GM21717 (cell line): ENCODE data around the gene CDCP1.
"Not testable (repeated sequence)": the region's sequence is repeated elsewhere in the genome, so short reads cannot be mapped to it uniquely, and the experiment has no call there.

Source experiments
- ATAC-seq: cut with Tn5 transposase; IDR thresholded peaks from one replicate; pipeline ENCODE4 v1.9.1; 2021; ENCODE audit warnings: mild to moderate bottlenecking, moderate library complexity; ENCODE audit not compliant: unreplicated experiment

Gene CDCP1

GRCh38 chr3:45088543-45089358, 57.4 kb downstream of the CDCP1 start:
- ATAC-seq = no peak

DNA sequence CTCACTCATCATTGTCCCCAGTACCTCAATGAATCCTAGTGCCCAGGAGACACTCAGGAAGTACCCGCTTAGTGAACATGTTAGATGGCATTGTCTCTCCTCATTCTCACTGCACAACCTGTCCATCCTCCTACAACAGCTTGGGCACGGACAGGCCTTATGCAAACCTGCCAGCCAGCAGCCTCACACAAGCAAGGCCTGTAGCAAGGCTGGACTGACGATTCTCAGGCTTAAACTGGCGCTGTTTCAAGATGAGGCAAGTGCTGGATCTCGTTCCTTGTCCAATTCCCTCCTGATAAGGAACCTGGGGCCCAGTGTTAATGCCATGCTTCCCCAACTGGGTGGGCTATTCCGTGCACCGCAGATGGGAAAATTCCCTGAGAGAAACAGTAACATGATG, 59.0 kb downstream of the CDCP1 start:
- ATAC-seq = no peak

DNA sequence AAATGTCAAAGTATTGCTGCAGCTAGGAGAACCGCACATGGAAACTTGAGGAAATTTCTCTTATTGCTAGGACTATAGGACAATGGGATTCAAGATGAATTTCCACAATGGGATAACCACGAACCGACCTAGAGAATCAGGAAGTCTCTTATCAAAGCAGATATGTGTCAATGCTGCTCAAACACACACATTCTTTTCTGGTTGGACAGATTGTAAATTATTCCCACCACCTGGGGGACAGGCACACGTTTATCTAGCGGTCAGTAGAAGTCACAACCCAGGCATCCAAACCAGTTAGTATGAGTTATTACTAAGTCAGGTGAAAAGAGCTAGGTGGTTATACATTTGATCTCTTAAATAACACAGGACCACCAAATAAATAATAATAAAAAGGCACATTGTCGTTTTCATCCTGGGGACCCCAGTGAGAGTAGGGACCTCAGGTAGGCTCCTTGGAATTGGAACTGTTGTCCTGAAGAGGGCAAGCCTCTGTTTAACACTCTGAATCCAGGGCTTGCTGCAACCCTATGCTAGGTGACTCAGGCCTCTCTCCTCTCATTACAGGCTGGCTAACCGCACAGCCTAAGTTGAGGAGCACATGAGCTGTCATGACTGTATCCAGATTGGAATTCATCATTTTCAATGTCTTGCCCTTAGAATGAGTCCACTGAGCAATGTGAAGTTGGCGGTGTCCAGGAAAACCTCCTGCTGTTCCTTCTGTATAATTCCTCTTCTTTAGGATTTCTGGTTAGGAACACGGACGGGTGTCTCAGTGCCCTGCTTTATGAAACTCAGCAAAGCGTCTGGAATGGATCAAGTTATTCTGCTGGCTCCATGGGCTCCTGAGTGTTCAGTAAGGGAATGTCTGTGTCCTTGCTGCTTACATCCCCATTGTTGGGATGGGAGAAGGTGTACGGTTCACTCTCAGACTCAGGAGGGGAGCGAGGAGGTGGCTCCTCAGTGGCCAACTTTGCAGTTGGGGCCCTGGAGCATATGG, 61.1 kb downstream of the CDCP1 start:
- no peak for ATAC-seq

GRCh38 chr3:45084361-45084760, 61.8 kb downstream of the CDCP1 start:
- no peak for ATAC-seq

- no peak for ATAC-seq
Measured at GRCh38 chr3:45083023-45083422, 63.2 kb downstream of the CDCP1 start.

GRCh38 chr3:45082142-45082538, 64.0 kb downstream of the CDCP1 start:
- ATAC-seq = no peak

DNA sequence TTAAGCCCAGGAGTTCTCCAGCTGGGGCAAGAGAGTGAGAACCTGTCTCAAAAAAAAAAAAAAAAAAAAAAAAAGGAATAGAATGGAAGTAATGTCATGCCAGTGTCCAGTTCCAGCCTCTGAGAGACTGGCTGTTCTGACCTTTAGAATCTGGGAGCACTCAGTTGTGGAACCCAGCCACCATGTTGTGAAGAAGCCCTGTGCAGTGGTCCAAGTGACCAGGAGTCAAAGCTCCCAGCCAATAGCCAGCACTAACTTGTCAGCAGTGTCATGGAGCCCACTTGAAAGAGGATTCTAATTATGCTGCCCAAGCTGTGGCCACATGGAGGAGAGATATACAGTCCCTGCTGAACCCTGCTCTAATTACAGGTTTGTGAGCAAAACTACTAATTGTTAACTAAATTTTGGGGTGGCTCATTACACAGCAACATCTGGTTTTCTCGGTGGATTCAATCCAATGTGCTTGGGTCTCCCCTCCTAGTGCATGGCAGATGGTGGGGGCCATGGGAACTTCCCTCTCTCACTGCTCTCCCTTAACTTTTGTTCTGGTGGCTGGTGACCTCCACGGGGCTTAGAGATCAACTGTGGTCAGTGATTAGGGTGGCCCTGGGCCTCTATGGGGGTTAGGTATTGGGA, 64.6 kb downstream of the CDCP1 start:
- no peak for ATAC-seq

DNA sequence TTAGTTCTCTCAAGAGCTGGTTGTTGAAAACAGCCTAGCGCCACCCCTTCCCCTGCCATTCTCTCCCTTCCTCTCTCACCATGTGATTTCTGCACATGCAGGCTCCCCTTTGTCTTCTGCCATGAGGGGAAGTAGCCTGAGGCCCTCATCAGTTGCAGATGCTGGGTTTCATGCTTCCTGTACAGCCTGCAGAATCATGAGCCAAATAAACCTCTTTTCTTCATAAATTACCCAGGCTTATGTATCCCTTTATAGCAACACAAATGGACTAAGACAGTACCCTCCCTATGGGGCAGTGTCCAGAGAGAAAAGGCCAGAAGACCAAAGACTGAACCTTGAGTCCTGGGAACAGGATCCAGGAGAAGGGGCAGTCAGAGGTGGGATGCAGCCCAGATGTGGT, 65.4 kb downstream of the CDCP1 start:
- ATAC-seq = no peak

DNA sequence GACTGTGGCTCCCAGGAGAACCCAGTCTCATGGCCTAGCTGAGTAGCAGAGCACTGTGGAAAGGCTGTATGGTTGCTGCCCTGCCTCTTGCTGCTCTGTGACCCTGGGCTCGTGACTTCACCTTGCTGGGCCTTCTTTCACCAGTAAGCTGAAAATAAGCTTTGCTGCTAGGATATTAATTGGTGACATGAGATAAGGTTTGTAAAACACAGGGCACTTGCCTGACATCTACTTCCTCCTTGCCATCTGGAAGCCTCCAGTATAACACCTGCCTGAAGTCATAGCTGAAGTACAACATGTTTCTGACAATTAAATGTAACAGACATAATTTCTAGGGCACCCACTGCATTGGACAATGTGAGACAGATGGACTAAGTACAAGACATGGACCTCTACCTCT, 66.5 kb downstream of the CDCP1 start:
- no peak for ATAC-seq

DNA sequence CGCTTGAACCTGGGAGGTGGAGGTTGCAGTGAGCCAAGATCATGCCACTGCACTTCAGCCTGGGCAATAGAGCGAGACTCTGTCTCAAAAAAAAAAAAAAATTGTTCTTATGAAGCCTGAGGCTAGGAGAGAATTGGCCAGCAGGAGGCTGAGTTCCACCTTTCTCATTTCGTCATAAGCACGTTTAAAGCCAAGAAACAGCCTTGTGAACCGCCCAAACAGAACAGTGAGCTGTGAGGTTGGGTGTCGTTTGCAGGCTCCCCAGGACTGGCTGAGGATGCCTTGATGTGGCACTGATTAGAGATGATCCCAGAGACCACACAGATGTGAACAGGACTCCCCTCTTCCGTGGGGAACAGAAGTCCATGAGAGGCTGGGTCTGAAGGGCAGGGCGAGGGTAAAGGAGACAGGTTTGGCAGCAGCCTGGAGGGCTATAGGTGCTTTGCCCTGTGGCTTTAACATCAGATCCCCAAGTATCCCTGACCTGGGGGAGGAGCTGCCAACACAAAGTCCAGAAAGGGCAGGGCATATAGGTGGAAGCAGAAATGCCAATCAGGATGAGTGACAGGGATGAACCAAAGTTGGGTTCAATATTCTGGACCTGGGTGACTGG, 67.2 kb downstream of the CDCP1 start:
- ATAC-seq = no peak

DNA sequence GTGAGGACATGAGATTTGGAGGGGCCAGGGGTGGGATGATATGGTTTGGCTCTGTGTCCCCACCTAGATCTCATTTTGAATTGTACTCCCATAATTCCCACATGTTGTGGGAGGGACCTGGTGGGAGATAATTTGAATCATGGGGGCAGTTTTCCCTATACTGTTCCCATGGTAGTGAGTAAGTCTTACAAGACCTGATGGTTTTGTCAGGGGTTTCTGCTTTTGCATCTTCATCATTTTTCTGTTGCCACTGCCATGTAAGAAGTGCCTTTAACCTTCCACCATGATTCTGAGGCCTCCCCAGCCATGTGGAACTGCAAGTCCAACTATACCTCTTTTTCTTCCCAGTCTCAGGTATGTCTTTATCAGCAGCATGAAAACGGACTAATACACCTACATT, 67.9 kb downstream of the CDCP1 start:
- ATAC-seq = not testable (repeated sequence)

- ATAC-seq = no peak
Measured at GRCh38 chr3:45075821-45076625, 70.2 kb downstream of the CDCP1 start.

GRCh38 chr3:45071075-45071474, 75.1 kb downstream of the CDCP1 start:
- ATAC-seq = no peak

DNA sequence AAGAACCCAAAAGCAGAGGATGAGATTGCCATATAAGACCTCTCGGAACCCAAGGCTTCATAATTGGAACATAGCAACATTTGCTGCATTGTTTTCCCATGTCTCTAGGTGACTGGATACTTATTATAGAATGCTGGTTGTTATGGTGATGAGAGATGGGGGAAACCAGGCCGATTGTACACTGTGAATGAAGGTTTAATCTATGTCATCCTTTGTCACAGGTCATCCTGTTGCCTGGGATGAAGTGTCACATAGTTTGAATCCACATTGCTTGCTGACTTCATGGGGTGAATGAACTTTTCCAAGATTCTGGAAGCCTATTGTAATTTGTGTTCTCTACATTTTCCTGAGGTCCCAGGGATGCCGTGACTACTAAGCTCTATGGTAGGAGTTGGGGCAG, 78.2 kb downstream of the CDCP1 start:
- ATAC-seq = no peak

DNA sequence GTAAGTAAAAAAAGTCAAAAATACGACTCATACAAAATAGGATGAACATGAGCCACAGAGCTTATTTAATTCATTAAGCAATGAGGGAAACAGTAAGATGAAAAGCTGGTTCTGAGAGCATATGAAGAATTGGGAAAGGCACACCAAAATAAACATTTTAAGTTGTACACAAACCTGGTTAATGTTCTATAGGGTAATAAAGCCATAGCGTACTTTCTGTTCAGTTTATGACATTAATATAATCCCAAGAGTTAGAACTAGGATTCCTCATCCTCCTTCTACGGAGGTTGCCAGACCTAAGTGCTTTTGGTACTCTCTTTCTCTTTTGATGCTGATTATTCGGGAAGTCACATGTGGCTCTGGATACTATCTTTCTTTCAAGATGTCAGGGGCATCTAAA, 78.7 kb downstream of the CDCP1 start:
- no peak for ATAC-seq

- ATAC-seq = no peak
Measured at GRCh38 chr3:45066109-45066801, 79.9 kb downstream of the CDCP1 start.

DNA sequence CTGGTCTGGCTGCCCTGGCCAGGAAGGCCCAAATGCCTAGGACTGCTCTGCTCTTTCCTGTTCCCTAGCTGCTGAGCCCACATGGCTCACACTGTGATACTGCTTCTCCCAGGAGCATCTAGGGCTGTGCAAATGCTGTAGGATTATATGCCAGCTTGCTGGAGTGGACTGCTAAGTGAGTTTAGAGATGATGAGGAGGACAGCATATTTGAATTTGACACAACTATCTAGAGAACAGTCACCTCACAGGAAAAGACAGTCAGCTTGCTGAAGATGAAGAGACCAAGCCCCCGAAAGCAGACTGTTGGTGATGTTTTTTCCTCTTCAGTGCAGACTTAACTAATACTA, 80.8 kb downstream of the CDCP1 start:
- no peak for ATAC-seq

DNA sequence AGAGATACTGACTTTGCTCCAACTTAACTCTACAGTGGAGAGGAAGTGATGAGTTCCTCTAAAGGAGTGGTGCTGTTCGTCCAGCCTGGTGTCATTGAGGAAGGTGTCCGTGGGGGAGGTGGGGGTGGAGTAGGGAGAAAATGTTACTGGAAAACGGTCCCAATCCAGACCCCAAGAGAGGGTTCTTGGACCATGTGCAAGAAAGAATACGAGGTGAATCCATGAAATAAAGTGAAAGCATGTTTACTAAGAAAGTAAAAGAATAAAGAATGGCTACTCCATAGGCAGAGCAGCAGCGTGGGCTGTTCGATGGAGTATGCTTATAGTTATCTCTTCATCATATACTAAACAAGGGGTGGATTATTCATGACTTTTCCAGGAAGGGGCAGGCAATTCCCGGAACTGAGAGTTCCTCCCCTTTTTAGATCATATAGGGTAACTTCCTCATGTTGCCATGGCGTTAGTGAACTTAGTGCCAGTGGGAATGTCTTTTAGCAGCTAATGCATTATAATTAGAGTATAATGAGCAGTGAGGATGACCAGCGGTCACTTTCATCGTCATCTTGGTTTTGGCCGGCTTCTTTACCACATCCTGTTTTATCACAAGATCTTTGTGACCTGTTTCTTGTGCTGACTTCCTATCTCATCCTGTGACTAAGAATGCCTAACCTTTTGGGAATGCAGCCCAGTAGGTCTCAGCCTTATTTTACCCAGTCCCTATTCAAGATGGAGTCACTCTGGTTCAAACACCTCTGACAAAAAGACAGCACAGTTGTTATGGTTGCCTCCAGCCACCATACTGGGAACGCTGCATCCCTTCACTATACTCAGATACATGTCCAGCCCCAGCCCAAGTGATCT, 81.4 kb downstream of the CDCP1 start:
- ATAC-seq = no peak

DNA sequence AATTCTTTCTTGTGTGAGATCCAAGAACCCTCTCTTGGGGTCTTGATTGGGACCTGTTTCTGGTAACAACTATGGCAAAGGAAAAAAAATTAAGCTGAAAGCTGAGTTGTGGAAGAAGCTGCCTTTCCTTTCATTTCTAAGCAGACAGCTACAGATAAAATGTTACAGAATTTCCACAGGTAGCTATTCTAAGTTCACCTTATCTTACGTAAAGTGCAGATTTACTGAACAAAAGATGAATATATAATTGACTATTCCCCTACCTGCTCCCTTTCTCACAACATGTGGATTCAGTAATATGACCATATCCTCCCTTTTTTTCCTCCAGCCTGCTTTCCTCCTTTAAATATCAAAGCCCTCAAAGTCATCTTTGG, 83.5 kb downstream of the CDCP1 start:
- no peak for ATAC-seq
